ENCODE data around the gene OGFOD1. TPM values are rescaled to one million over a fixed set of nuclear protein-coding genes. Genes with fewer than 3 reads are reported as not detected.

OGFOD1 gene
- polyA plus RNA-seq, 1 experiment: 54.8 TPM

GRCh38 chr16:56417138-56417537, 34.2 kb upstream of the OGFOD1 start:
- H3K27me3 ChIP-seq (ENCODE audit: control insufficient read depth, insufficient read depth, low read length): no peaks in the 10 kb centered on the region
- CTCF ChIA-PET: interaction anchor here (0.6 kb wide), 2 partner anchors 14 to 60 kb away, joined by 3 to 7 read pairs; no protein-coding TSS in a partner anchor
- DNase-seq (ENCODE audit: low read depth): no peak
- H3K4me3 ChIP-seq (ENCODE audit: low read depth, low read length): no peak overlapping the region
- POLR2A ChIA-PET: interaction anchor here (0.6 kb wide), 1 partner anchor 30 kb away, joined by 4 read pairs; no protein-coding TSS in a partner anchor
- no peaks in the 10 kb centered on the region for H3K36me3 ChIP-seq (ENCODE audit: control insufficient read depth, insufficient read depth, low read length)
- TF ChIP-seq CTCF (IDR thresholded peaks at IDR 0.05; ENCODE audit: insufficient read depth, low read depth, low read length): no peak

GRCh38 chr16:56419740-56420548, 31.4 kb upstream of the OGFOD1 start:
- Histone ChIP-seq H3K27me3 (ENCODE audit: control insufficient read depth, insufficient read depth, low read length) (no peaks in the 10 kb centered on the region), H3K36me3 (ENCODE audit: control insufficient read depth, insufficient read depth, low read length) (no peaks in the 10 kb centered on the region), H3K4me3 (ENCODE audit: low read depth, low read length) (no peak overlapping the region)
- DNase-seq (ENCODE audit: low read depth): no peak
- no peak for TF ChIP-seq CTCF (IDR thresholded peaks at IDR 0.05; ENCODE audit: insufficient read depth, low read depth, low read length)
- POLR2A ChIA-PET: no interaction called here
- CTCF ChIA-PET: no interaction called here

DNA sequence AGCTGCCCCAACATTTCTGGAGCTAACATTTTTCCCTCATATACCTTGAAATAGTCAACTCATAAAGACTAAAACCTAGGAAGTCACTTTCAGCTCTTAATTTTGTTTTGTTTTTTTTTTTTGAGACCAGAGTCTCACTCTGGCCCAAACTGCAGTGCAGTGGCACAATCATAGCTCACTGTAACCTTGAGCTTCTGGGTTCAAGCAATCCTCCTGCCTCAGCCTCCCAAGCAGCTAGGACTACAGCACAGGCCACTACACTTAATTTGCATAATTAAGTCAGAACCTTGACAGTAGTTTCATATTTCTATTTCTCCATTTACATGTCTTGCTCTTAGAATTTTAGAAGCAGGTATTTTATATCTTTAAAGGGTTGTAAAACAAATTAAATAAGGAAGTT, 30.7 kb upstream of the OGFOD1 start:
- no peak for DNase-seq (ENCODE audit: low read depth)
- H3K36me3 ChIP-seq (ENCODE audit: control insufficient read depth, insufficient read depth, low read length): no peaks in the 10 kb centered on the region
- CTCF ChIA-PET: no interaction called here
- H3K4me3 ChIP-seq (ENCODE audit: low read depth, low read length): no peak overlapping the region
- no peaks in the 10 kb centered on the region for H3K27me3 ChIP-seq (ENCODE audit: control insufficient read depth, insufficient read depth, low read length)
- POLR2A ChIA-PET: interaction anchor here (0.5 kb wide), 1 partner anchor 61 kb away, joined by 5 read pairs; no protein-coding TSS in a partner anchor
- no peak for TF ChIP-seq CTCF (IDR thresholded peaks at IDR 0.05; ENCODE audit: insufficient read depth, low read depth, low read length)

- no peaks in the 10 kb centered on the region for H3K36me3 ChIP-seq (ENCODE audit: control insufficient read depth, insufficient read depth, low read length)
- no peak for TF ChIP-seq CTCF (IDR thresholded peaks at IDR 0.05; ENCODE audit: insufficient read depth, low read depth, low read length)
- H3K4me3 ChIP-seq (ENCODE audit: low read depth, low read length): no peak overlapping the region
- H3K27me3 ChIP-seq (ENCODE audit: control insufficient read depth, insufficient read depth, low read length): no peaks in the 10 kb centered on the region
- DNase-seq (ENCODE audit: low read depth): no peak
- POLR2A ChIA-PET: interaction anchor here (0.5 kb wide), 1 partner anchor 62 kb away, joined by 5 read pairs; no protein-coding TSS in a partner anchor
- CTCF ChIA-PET: no interaction called here
Measured at GRCh38 chr16:56421313-56421712, 30.0 kb upstream of the OGFOD1 start.

DNA sequence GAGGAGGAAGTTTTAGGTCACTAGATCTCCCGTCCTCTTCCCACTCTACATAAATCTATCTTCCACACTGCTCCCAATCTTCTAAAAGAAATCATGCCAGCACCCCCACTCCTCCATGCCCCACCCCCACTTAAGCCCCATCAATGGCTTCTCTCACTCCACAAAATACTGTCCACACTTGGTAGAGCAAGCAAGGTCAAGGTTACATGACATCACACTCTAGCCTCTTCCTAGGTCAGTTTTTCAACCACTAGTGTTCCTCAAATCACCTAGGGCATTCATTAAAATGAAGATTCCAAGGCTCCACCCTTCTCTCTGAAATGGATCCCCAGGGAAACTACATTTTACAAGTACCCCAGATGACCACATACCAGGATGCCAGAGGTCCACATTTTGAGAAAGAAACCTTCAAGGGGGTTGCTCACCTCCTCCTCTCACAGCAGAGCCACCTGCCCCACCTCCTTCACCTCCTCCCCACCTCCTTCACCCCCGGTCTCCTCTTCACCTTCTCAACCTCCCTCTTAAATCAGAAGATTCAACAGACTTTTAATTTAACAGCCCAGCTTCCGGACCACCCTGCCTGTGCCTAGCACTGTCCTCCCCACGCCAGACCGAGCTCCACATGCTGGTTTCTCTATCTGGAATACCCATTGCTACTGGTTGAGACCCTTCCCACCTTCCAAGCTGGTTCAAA, 29.2 kb upstream of the OGFOD1 start:
- ChIA-PET CTCF (no interaction called here), POLR2A (no interaction called here)
- TF ChIP-seq CTCF (IDR thresholded peaks at IDR 0.05; ENCODE audit: insufficient read depth, low read depth, low read length): no peak
- no peaks in the 10 kb centered on the region for H3K27me3 ChIP-seq (ENCODE audit: control insufficient read depth, insufficient read depth, low read length)
- H3K4me3 ChIP-seq (ENCODE audit: low read depth, low read length): no peak overlapping the region
- DNase-seq (ENCODE audit: low read depth): no peak
- H3K36me3 ChIP-seq (ENCODE audit: control insufficient read depth, insufficient read depth, low read length): no peaks in the 10 kb centered on the region

Data from BJ (cell line).